ENCODE data around the gene DYSF. TPM values are rescaled to one million over a fixed set of nuclear protein-coding genes. Genes with fewer than 3 reads are reported as not detected.

The DYSF gene
- total and polyA plus RNA-seq, 8 donors = 17.8 to 71.4 (median 21.6) TPM

- H3K4me1 ChIP-seq = no peaks in the 10 kb centered on the region
- H3K4me3 ChIP-seq = no peak overlapping the region
- no peak for DNase-seq
- intact Hi-C loops (cut with DNase I) = no loop called here
- H3K9me3 ChIP-seq = no peaks in the 10 kb centered on the region
- TF ChIP-seq CTCF (IDR thresholded peaks at IDR 0.05) = no peak
- H3K27me3 ChIP-seq = no peaks in the 10 kb centered on the region
- H3K36me3 ChIP-seq = no peaks in the 10 kb centered on the region
- no peak overlapping the region for H3K27ac ChIP-seq
- no peak for ATAC-seq
These were observed 252.0 kb downstream of the DYSF start for GRCh38 chr2:71705171-71705960.

- TF ChIP-seq CTCF (IDR thresholded peaks at IDR 0.05) = no peak
- Histone ChIP-seq H3K36me3 (no peaks in the 10 kb centered on the region), H3K27me3 (no peaks in the 10 kb centered on the region), H3K4me3 (no peak overlapping the region), H3K9me3 (no peaks in the 10 kb centered on the region), H3K27ac (no peak overlapping the region), H3K4me1 (no peaks in the 10 kb centered on the region)
- ATAC-seq (no peak), DNase-seq (peak in 1 of 4 donors; percentile 22)
- intact Hi-C loops (cut with DNase I) = no loop called here
These were observed 252.8 kb downstream of the DYSF start for GRCh38 chr2:71706121-71706520.

- Histone ChIP-seq H3K4me1 (no peaks in the 10 kb centered on the region), H3K36me3 (no peaks in the 10 kb centered on the region), H3K9me3 (no peaks in the 10 kb centered on the region), H3K4me3 (no peak overlapping the region), H3K27ac (no peak overlapping the region), H3K27me3 (no peaks in the 10 kb centered on the region)
- no peak for TF ChIP-seq CTCF (IDR thresholded peaks at IDR 0.05)
- DNase-seq = peak in 1 of 4 donors; percentile 13
- intact Hi-C loops (cut with DNase I) = no loop called here
- peak; percentile 42 for ATAC-seq
These were observed 253.5 kb downstream of the DYSF start for GRCh38 chr2:71706836-71707235.

- DNase-seq = peak in 1 of 4 donors; percentile 21
These were observed 257.2 kb downstream of the DYSF start for GRCh38 chr2:71710367-71711132.

More at GRCh38 chr2:71710367-71711132, 257.2 kb downstream of the DYSF start:
- ATAC-seq = no peak
- Histone ChIP-seq H3K27ac (no peak overlapping the region), H3K36me3 (no peaks in the 10 kb centered on the region), H3K9me3 (no peaks in the 10 kb centered on the region), H3K4me1 (peaks cover 0 to under 1% of the 10 kb centered on the region in 2 donors), H3K4me3 (no peak overlapping the region), H3K27me3 (no peaks in the 10 kb centered on the region)
- TF ChIP-seq CTCF (IDR thresholded peaks at IDR 0.05) = no peak
- intact Hi-C loops (cut with DNase I) = no loop called here

All from left lung (tissue), 10 donors.